Keratinocyte (primary cell): ENCODE results near the gene MYH7B. TPM values are rescaled to one million over a fixed set of nuclear protein-coding genes. Genes with fewer than 3 reads are reported as not detected.

Experiments
- DNase-seq: peaks from one replicate; pipeline ENCODE4 v3.0.0-alpha.2; 2011; ENCODE audit warnings: low read depth, missing footprints, low spot score
- FAIRE-seq: peaks from 2 replicates; lab custom pipeline; 2011; peaks lifted over from hg19 to GRCh38; lab: Jason Lieb, UNC
- H2AFZ ChIP-seq: 2 replicates; pipeline ENCODE4 v1.6.0; 2012; ENCODE audit warnings: low read length, control low read depth, inconsistent platforms; ENCODE audit not compliant: control insufficient read depth
- H3K27ac ChIP-seq: 2 replicates; pipeline ENCODE4 v1.5.1; 2011; ENCODE audit warnings: low read length; ENCODE audit not compliant: control insufficient read depth, insufficient read depth
- H3K27me3 ChIP-seq: 3 replicates; pipeline ENCODE4 v1.6.0; 2011; ENCODE audit warnings: low read length; ENCODE audit not compliant: control insufficient read depth, insufficient read depth; ENCODE audit errors: extremely low read depth
- H3K36me3 ChIP-seq, 2 experiments: 2 replicates in 1 of 2; 3 replicates in 1 of 2; pipeline ENCODE4 v1.5.1; 2011; ENCODE audit warnings: low read length in 2 of 2, mild to moderate bottlenecking in 1 of 2; ENCODE audit not compliant: control insufficient read depth in 2 of 2, insufficient read depth in 2 of 2; ENCODE audit errors: extremely low read depth in 1 of 2
- H3K4me1 ChIP-seq: 3 replicates; pipeline ENCODE4 v1.5.1; 2011; ENCODE audit warnings: low read length; ENCODE audit not compliant: control insufficient read depth, insufficient read depth; ENCODE audit errors: extremely low read depth
- H3K4me2 ChIP-seq: 3 replicates; pipeline ENCODE4 v1.6.0; 2011; ENCODE audit warnings: low read depth, low read length; ENCODE audit not compliant: control insufficient read depth, insufficient read depth; ENCODE audit errors: extremely low read depth
- H3K4me3 ChIP-seq, 3 experiments: fragments of 200-600 bp in 1 of 3; sonication (generic) in 1 of 3; 2 replicates in 2 of 3; 3 replicates in 1 of 3; pipeline ENCODE4 v1.5.1; 2011 to 2016; ENCODE audit warnings: low read length in 3 of 3, mild to moderate bottlenecking in 3 of 3, control low read depth in 2 of 3, inconsistent platforms in 1 of 3, low read depth in 1 of 3, mixed read lengths in 1 of 3, mixed run types in 1 of 3, moderate library complexity in 1 of 3; ENCODE audit not compliant: control insufficient read depth in 2 of 3, insufficient read depth in 2 of 3; ENCODE audit errors: extremely low read depth in 1 of 3
- H3K79me2 ChIP-seq: 2 replicates; pipeline ENCODE4 v1.6.0; 2012; ENCODE audit warnings: low read length; ENCODE audit not compliant: control insufficient read depth, insufficient read depth
- H3K9ac ChIP-seq: 3 replicates; pipeline ENCODE4 v1.6.0; 2011; ENCODE audit warnings: low read length; ENCODE audit not compliant: control insufficient read depth, insufficient read depth; ENCODE audit errors: extremely low read depth
- H3K9me1 ChIP-seq: 3 replicates; pipeline ENCODE4 v1.6.0; 2011; ENCODE audit warnings: low read length; ENCODE audit not compliant: control insufficient read depth, insufficient read depth; ENCODE audit errors: extremely low read depth
- H3K9me3 ChIP-seq: 2 replicates; pipeline ENCODE4 v1.5.1; 2012; ENCODE audit warnings: low read depth, low read length; ENCODE audit not compliant: control insufficient read depth
- H4K20me1 ChIP-seq: 3 replicates; pipeline ENCODE4 v1.6.0; 2011; ENCODE audit warnings: low read length; ENCODE audit not compliant: control insufficient read depth, insufficient read depth; ENCODE audit errors: extremely low read depth
- CTCF ChIP-seq, 3 experiments: IDR thresholded peaks in 1 of 3; conservative IDR thresholded peaks in 1 of 3; optimal IDR thresholded peaks in 1 of 3; 2 replicates in 2 of 3; 3 replicates in 1 of 3; pipeline versions ENCODE3 to v1.5.1; 2011; ENCODE audit warnings: low read length in 3 of 3, mild to moderate bottlenecking in 3 of 3, moderate library complexity in 2 of 3, control low read depth in 1 of 3, inconsistent platforms in 1 of 3; ENCODE audit not compliant: insufficient read depth in 2 of 3; ENCODE audit errors: extremely low read depth in 1 of 3
- EZH2 ChIP-seq: IDR thresholded peaks from one replicate; pipeline ENCODE4 v1.6.1; 2012; ENCODE audit warnings: inconsistent platforms, mild to moderate bottlenecking, low read length, moderate library complexity
- dilution Hi-C: fragments of 300-500 bp; cut with MboI; formaldehyde crosslinking; loops from one replicate; pipeline ENCODE4 v1.7.0; 2020; ENCODE audit warnings: low sequenced_read_pairs; ENCODE audit not compliant: extremely low pct_ligation_motif_present
- polyA plus RNA-seq, 5 experiments: library from polyadenylated mRNA; depleted of rRNA in 3 of 5; stranded (reverse) in 3 of 5; stranded (forward) in 1 of 5; unstranded in 1 of 5; fragments of >200 nt; gene quantifications; 1 replicate in 1 of 5; 2 replicates in 3 of 5; 3 replicates in 1 of 5; pipeline versions ENCODE4 v1.2.1 to v1.2.3, GENCODE V29; 2011 to 2012; ENCODE audit warnings: missing spikeins in 2 of 5, low read depth in 1 of 5, low replicate concordance in 1 of 5
- small RNA-seq, 3 experiments: library from RNA; depleted of rRNA; stranded (forward); fragments of <200 nt; gene quantifications; one replicate each; pipeline ENCODE3, GENCODE V24; 2012; ENCODE audit warnings: low read depth in 3 of 3, low replicate concordance in 1 of 3; ENCODE audit not compliant: insufficient read length in 3 of 3

The MYH7B gene
- polyA plus RNA-seq, 1 donor (not counting 4 experiments of a cell fraction or from before 2014, with no cell fraction given), result 0.01 TPM

DNA sequence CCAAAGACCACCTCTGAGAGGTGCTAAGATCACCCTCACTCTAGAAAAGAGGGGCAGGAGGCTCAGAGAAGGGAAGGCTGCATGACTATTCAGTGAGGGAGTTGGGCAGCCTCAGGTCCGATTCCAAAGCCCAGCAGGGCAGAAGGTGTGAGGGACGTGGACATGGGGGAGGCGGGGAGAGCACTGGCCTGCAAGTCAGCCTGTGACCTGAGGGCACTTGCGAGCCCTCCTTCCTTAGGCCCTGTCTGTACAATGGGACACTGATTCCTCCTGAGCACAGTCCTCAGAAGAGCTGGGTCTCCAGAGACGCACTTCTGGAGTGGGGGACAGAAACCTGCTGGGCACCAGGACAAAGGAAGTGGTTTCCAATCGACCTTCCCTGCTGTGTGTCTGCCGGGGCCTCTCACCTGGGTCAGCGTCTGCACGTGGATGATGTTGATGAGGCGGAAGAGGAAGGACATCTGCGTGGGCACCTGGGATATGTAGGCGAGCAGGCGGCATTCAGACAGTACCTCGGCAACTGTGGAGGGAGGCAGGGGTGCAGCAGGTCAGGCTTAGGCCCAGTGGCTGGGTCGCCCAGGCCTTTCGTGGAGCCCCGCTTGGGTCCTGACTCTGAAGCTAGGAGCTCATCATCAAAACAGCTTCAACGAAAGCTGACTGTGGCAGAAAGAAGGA, 48.5 kb downstream of the MYH7B start:
- no peak overlapping the region for H3K4me2 ChIP-seq
- no peak for TF ChIP-seq EZH2
- no peak for TF ChIP-seq CTCF (optimal IDR thresholded peaks at IDR 0.05 in 1 of 3, IDR thresholded peaks at IDR 0.05 in 1 of 3, conservative IDR thresholded peaks at IDR 0.05 in 1 of 3; ENCODE audit: extremely low read depth in 1 of 3, insufficient read depth in 2 of 3, low read length in 3 of 3)
- H3K27ac ChIP-seq, result no peak overlapping the region
- DNase-seq (no peak), FAIRE-seq (no peak)
- dilution Hi-C loops, result no loop called here
- no peaks in the 10 kb centered on the region for H3K79me2 ChIP-seq
- peaks cover 3% of the 10 kb centered on the region for H4K20me1 ChIP-seq
- no peaks in the 10 kb centered on the region for H3K27me3 ChIP-seq
- no peaks in the 10 kb centered on the region for H3K9me1 ChIP-seq
- peaks cover 51 to 56% of the 10 kb centered on the region in 2 experiments for H3K36me3 ChIP-seq
- no peak overlapping the region for H3K4me3 ChIP-seq
- H2AFZ ChIP-seq, result no peak overlapping the region
- no peaks in the 10 kb centered on the region for H3K9me3 ChIP-seq
- H3K4me1 ChIP-seq, result no peaks in the 10 kb centered on the region
- no peak overlapping the region for H3K9ac ChIP-seq

GRCh38 chr20:35004749-35005462, 49.2 kb downstream of the MYH7B start:
- H3K4me1 ChIP-seq, result no peaks in the 10 kb centered on the region
- dilution Hi-C loops, result no loop called here
- no peak overlapping the region for H3K27ac ChIP-seq
- FAIRE-seq, result no peak
- no peaks in the 10 kb centered on the region for H3K9me3 ChIP-seq
- TF ChIP-seq EZH2 (no peak), CTCF (optimal IDR thresholded peaks at IDR 0.05 in 1 of 3, IDR thresholded peaks at IDR 0.05 in 1 of 3, conservative IDR thresholded peaks at IDR 0.05 in 1 of 3; ENCODE audit: extremely low read depth in 1 of 3, insufficient read depth in 2 of 3, low read length in 3 of 3) (no peak)
- peaks cover 57 to 58% of the 10 kb centered on the region in 2 experiments for H3K36me3 ChIP-seq
- no peak overlapping the region for H3K4me2 ChIP-seq
- H4K20me1 ChIP-seq, result peaks cover 3% of the 10 kb centered on the region
- DNase-seq, result no peak
- no peaks in the 10 kb centered on the region for H3K9me1 ChIP-seq
- H3K79me2 ChIP-seq, result no peaks in the 10 kb centered on the region
- no peak overlapping the region for H3K9ac ChIP-seq
- H3K4me3 ChIP-seq, result no peak overlapping the region
- H3K27me3 ChIP-seq, result no peaks in the 10 kb centered on the region
- H2AFZ ChIP-seq, result no peak overlapping the region

Small RNAs within 50 kb of the gene (small RNA-seq; reads per million reads assigned to genes)
- gene MIR499A, result 0.20 to 27.1 (median 20.3) reads per million in 3 experiments

Other genes starting within 250 kb of the MYH7B start
- 9.6 to 15.2 TPM (median 13.3 TPM) in 3 replicates for gene NCOA6, start 130.2 kb upstream of the MYH7B start, polyA plus RNA-seq
- gene GGT7, start 83.0 kb upstream of the MYH7B start, polyA plus RNA-seq, result 4.7 to 6.5 TPM (median 5.0 TPM) in 3 replicates
- gene ACSS2, start 79.3 kb upstream of the MYH7B start, polyA plus RNA-seq, result 79.0 to 91.9 TPM (median 90.6 TPM) in 3 replicates
- 101 to 112 TPM (median 101 TPM) in 3 replicates for gene GSS, start 62 bp upstream of the MYH7B start, polyA plus RNA-seq
- gene TRPC4AP, start 136.9 kb downstream of the MYH7B start, polyA plus RNA-seq, result 53.9 to 69.1 TPM (median 64.8 TPM) in 3 replicates
- 11.0 to 22.6 TPM (median 15.4 TPM) in 3 replicates for gene EDEM2, start 191.5 kb downstream of the MYH7B start, polyA plus RNA-seq
- gene PROCR, start 216.2 kb downstream of the MYH7B start, polyA plus RNA-seq, result 61.6 to 92.4 TPM (median 74.1 TPM) in 3 replicates